OCI-LY3 (cell line): ENCODE results near the gene CD163.

Source experiments
- H2AFZ ChIP-seq: fragments of 200-600, 300-600 bp; shearing (Covaris generic); 2 replicates; pipeline ENCODE4 v1.6.0; 2014; ENCODE audit warnings: antibody characterized with exemption, low read depth, low read length
- H3K27ac ChIP-seq: fragments of 200-600, 300-600 bp; sonication (generic); 2 replicates; pipeline ENCODE4 v1.5.1; 2014; ENCODE audit warnings: mild to moderate bottlenecking, low read length, moderate library complexity, mixed read lengths
- H3K27me3 ChIP-seq: fragments of 200-600, 300-600 bp; sonication (generic); 2 replicates; pipeline ENCODE4 v1.6.1; 2014; ENCODE audit warnings: low read depth, low read length, mixed read lengths
- H3K36me3 ChIP-seq: fragments of 200-600, 300-600 bp; sonication (generic); replicated peaks from 2 replicates; pipeline ENCODE3; 2014; ENCODE audit warnings: low read depth, low read length, mixed read lengths
- H3K4me1 ChIP-seq: fragments of 300-600, 200-600 bp; sonication (generic); 2 replicates; pipeline ENCODE4 v1.6.1; 2014; ENCODE audit warnings: low read length, mixed read lengths
- H3K4me2 ChIP-seq: fragments of 200-600, 300-600 bp; sonication (generic); 2 replicates; pipeline ENCODE4 v1.6.1; 2014; ENCODE audit warnings: low read length, mixed read lengths
- H3K4me3 ChIP-seq: fragments of 300-600, 200-600 bp; sonication (generic); 2 replicates; pipeline ENCODE4 v1.5.1; 2014; ENCODE audit warnings: antibody characterized with exemption, mild to moderate bottlenecking, low read length, moderate library complexity
- H3K79me2 ChIP-seq: fragments of 300-600, 200-600 bp; shearing (Covaris generic); 2 replicates; pipeline ENCODE4 v1.6.1; 2014; ENCODE audit warnings: mild to moderate bottlenecking, low read length, mixed read lengths
- H3K9ac ChIP-seq: fragments of 300-600, 200-600 bp; shearing (Covaris generic); 2 replicates; pipeline ENCODE4 v1.6.0; 2014; ENCODE audit warnings: mild to moderate bottlenecking, low read length, moderate library complexity
- H3K9me3 ChIP-seq: fragments of 200-600, 300-600 bp; shearing (Covaris generic); 2 replicates; pipeline ENCODE4 v1.6.1; 2014; ENCODE audit warnings: low read length, mixed read lengths; ENCODE audit not compliant: insufficient read depth
- H4K20me1 ChIP-seq: fragments of 200-600, 300-600 bp; sonication (generic); 2 replicates; pipeline ENCODE4 v1.6.1; 2016; ENCODE audit warnings: low read length, mixed read lengths; ENCODE audit not compliant: insufficient read depth
- EZH2phosphoT487 ChIP-seq: fragments of 200-600 bp; shearing (Covaris generic); IDR thresholded peaks from 2 replicates; pipeline ENCODE4 v1.6.1; 2018; ENCODE audit warnings: antibody characterized with exemption, mixed run types, low read depth
- TF ChIP-seq, protein P1 (sequence below): fragments of 200-600, 300-600 bp; sonication (generic); IDR thresholded peaks from 2 replicates; pipeline ENCODE4 v1.5.1; 2014; ENCODE audit warnings: antibody characterized with exemption, low read length, low read depth

The CD163 gene

DNA sequence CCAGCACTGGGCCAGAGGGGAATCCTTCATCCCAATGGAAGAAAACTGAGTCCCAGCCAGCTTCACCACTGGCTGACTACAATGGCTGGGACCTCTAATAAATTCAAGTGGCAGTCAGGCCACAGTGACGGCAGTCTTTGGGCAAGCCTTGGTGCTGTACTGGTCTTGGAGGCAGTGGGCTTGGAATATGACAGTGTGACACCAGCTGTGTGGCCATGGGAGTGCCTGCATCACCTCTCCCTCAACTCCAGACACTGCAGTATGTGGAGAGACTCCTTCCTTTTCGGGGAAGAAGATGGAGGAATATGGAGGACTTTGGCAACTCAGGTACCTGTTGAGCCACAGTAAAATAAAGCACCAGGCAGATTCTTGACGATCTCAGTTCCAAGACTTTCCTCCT is 43.6 kb downstream of the CD163 start:
- H3K9me3 ChIP-seq, result no peaks in the 10 kb centered on the region
- no peaks in the 10 kb centered on the region for H3K36me3 ChIP-seq
- H3K4me1 ChIP-seq, result no peaks in the 10 kb centered on the region
- H3K4me3 ChIP-seq, result no peak overlapping the region
- no peak for TF ChIP-seq EZH2phosphoT487
- TF ChIP-seq, protein P1, sequence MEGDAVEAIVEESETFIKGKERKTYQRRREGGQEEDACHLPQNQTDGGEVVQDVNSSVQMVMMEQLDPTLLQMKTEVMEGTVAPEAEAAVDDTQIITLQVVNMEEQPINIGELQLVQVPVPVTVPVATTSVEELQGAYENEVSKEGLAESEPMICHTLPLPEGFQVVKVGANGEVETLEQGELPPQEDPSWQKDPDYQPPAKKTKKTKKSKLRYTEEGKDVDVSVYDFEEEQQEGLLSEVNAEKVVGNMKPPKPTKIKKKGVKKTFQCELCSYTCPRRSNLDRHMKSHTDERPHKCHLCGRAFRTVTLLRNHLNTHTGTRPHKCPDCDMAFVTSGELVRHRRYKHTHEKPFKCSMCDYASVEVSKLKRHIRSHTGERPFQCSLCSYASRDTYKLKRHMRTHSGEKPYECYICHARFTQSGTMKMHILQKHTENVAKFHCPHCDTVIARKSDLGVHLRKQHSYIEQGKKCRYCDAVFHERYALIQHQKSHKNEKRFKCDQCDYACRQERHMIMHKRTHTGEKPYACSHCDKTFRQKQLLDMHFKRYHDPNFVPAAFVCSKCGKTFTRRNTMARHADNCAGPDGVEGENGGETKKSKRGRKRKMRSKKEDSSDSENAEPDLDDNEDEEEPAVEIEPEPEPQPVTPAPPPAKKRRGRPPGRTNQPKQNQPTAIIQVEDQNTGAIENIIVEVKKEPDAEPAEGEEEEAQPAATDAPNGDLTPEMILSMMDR, result no peak
- no peak overlapping the region for H3K4me2 ChIP-seq
- no peak overlapping the region for H3K27ac ChIP-seq
- no peak overlapping the region for H2AFZ ChIP-seq
- H3K9ac ChIP-seq, result no peak overlapping the region
- H3K27me3 ChIP-seq, result no peaks in the 10 kb centered on the region
- H4K20me1 ChIP-seq, result no peaks in the 10 kb centered on the region
- no peaks in the 10 kb centered on the region for H3K79me2 ChIP-seq

DNA sequence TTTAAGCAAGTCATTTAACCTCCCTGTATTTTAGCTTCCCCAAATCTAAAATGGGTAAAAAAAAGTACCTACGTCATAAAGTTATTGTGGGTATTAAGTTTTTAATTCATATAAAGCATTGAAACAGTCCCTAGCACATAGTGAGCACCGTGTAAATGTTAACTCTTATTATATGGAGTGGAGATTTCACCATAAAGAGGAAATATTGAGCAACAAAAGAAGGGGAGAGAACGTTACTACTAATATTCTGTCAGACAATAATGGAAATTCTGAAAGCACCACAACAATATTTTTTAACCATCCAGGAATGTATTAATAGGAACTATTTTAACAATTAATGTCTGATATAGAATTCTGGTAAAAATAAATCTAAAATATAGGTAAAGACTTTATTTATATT is 51.8 kb downstream of the CD163 start:
- Histone ChIP-seq H3K27ac (no peak overlapping the region), H3K4me2 (no peak overlapping the region), H3K36me3 (no peaks in the 10 kb centered on the region), H3K9me3 (no peaks in the 10 kb centered on the region), H4K20me1 (no peaks in the 10 kb centered on the region), H3K27me3 (peaks cover 4% of the 10 kb centered on the region; the same call in 1 of the 2 replicates), H2AFZ (no peak overlapping the region), H3K4me1 (no peaks in the 10 kb centered on the region), H3K79me2 (no peaks in the 10 kb centered on the region), H3K4me3 (no peak overlapping the region), H3K9ac (no peak overlapping the region)
- TF ChIP-seq, protein P1, result no peak
- no peak for TF ChIP-seq EZH2phosphoT487

- Histone ChIP-seq H3K27ac (no peak overlapping the region), H3K4me2 (no peak overlapping the region), H3K36me3 (no peaks in the 10 kb centered on the region), H3K79me2 (no peaks in the 10 kb centered on the region), H2AFZ (no peak overlapping the region), H3K4me1 (no peaks in the 10 kb centered on the region), H3K4me3 (no peak overlapping the region), H4K20me1 (no peaks in the 10 kb centered on the region), H3K27me3 (peaks cover 4% of the 10 kb centered on the region; the same call in 1 of the 2 replicates), H3K9ac (no peak overlapping the region), H3K9me3 (no peaks in the 10 kb centered on the region)
- TF ChIP-seq, protein P1, result no peak
- no peak for TF ChIP-seq EZH2phosphoT487
These were observed 52.9 kb downstream of the CD163 start for GRCh38 chr12:7450667-7451066.

DNA sequence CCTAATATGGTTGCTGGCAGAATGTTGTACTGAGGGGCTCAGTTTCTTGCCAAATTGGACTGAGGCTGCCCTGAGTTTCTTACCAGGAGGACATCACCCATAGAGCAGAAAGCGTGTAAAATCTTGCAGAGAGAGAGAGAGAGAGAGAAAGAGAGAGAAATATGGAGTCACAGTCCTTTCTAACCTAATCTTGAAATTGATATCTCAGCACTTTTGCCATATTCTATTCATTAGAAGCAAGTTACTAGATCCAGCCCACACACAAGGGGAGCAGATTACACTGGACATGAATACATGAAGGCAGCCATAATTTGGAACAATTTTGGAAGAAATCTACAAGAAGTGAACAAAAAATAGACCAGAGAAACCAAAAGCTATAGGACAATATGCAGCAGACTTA is 55.5 kb downstream of the CD163 start:
- H3K4me3 ChIP-seq, result no peak overlapping the region
- no peaks in the 10 kb centered on the region for H4K20me1 ChIP-seq
- H3K27ac ChIP-seq, result no peak overlapping the region
- no peak for TF ChIP-seq EZH2phosphoT487
- TF ChIP-seq, protein P1, result no peak
- no peaks in the 10 kb centered on the region for H3K9me3 ChIP-seq
- H3K27me3 ChIP-seq, result peaks cover 4% of the 10 kb centered on the region; the same call in 1 of the 2 replicates
- H3K4me2 ChIP-seq, result no peak overlapping the region
- no peak overlapping the region for H2AFZ ChIP-seq
- no peaks in the 10 kb centered on the region for H3K4me1 ChIP-seq
- no peaks in the 10 kb centered on the region for H3K79me2 ChIP-seq
- H3K9ac ChIP-seq, result no peak overlapping the region
- no peaks in the 10 kb centered on the region for H3K36me3 ChIP-seq
